ENCODE data around the gene MLLT1.

MLLT1 gene

GRCh38 chr19:6233827-6234511, 45.8 kb downstream of the MLLT1 start:
- no peak for DNase-seq

GRCh38 chr19:6233056-6233826, 46.5 kb downstream of the MLLT1 start:
- DNase-seq, result no peak

GRCh38 chr19:6232601-6233055, 47.1 kb downstream of the MLLT1 start:
- no peak for DNase-seq

GRCh38 chr19:6230991-6231448, 48.8 kb downstream of the MLLT1 start:
- no peak for DNase-seq

GRCh38 chr19:6229951-6230712, 49.6 kb downstream of the MLLT1 start:
- no peak for DNase-seq

- DNase-seq, result no peak
Measured at GRCh38 chr19:6229216-6229913, 50.4 kb downstream of the MLLT1 start.

- no peak for DNase-seq
Measured at GRCh38 chr19:6228551-6229215, 51.1 kb downstream of the MLLT1 start.

- DNase-seq, result no peak
Measured at GRCh38 chr19:6227936-6228325, 51.8 kb downstream of the MLLT1 start.

GRCh38 chr19:6227156-6227935, 52.4 kb downstream of the MLLT1 start:
- no peak for DNase-seq

- no peak for DNase-seq
Measured at GRCh38 chr19:6226444-6227155, 53.2 kb downstream of the MLLT1 start.

- DNase-seq, result no peak
Measured at GRCh38 chr19:6226012-6226411, 53.8 kb downstream of the MLLT1 start.

- DNase-seq, result no peak
Measured at GRCh38 chr19:6225232-6225865, 54.4 kb downstream of the MLLT1 start.

GRCh38 chr19:6224308-6224675, 55.5 kb downstream of the MLLT1 start:
- no peak for DNase-seq

- DNase-seq, result no peak
Measured at GRCh38 chr19:6223461-6224307, 56.1 kb downstream of the MLLT1 start.

GRCh38 chr19:6222884-6223283, 56.9 kb downstream of the MLLT1 start:
- no peak for DNase-seq

GRCh38 chr19:6221878-6222746, 57.7 kb downstream of the MLLT1 start:
- DNase-seq, result no peak

GRCh38 chr19:6221220-6221877, 58.4 kb downstream of the MLLT1 start:
- no peak for DNase-seq

Measured in SHP77 (cell line).